GM19468 (cell line): Measurements from ENCODE around the gene PLPPR4.
"Not testable (repeated sequence)": the region's sequence is repeated elsewhere in the genome, so short reads cannot be mapped to it uniquely, and the experiment has no call there.

ENCODE experiments used
- ATAC-seq: cut with Tn5 transposase; IDR thresholded peaks from one replicate; pipeline ENCODE4 v1.9.1; 2021; ENCODE audit warnings: mild to moderate bottlenecking, moderate library complexity, moderate number of reproducible peaks; ENCODE audit not compliant: unreplicated experiment; ENCODE audit errors: extremely low read depth

Gene PLPPR4

DNA sequence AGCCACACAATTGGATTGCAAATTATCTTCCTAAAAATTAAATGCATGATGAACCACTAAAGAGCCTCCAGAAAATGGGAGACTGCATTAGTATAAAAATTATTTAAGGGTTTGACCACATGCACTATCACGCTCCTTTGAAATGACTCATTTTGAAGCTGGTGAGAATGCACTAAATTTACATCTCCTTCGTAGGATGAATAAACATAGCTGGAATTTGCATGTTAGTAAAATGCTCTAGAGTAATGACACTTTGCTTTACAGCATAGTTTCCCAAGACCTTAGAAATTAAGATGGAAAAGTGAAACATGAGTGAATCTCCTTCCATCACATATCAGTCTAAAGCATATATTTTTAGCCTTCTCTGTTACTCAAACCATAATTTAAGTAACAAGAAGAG lies 2.4 kb downstream of the PLPPR4 start:
- no peak for ATAC-seq

DNA sequence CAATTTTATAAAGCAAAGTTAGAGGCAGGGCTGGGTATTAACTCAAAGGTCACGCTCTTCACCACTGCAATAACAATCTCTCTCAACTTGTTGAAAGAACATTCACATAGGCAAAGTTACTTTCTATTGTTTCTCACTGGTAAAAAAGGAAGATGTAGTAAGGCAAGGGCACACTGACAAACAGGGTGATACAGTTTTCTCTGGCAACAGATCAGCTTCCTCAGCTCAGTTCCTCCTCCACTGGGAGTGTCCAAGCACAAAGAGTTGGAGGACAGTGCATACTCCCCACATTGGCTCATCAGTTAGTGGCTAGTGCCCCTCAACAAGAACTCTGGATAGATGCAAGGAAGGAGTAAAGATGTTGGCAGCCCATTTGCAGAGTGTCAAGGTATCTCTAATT lies 3.7 kb downstream of the PLPPR4 start:
- no peak for ATAC-seq

DNA sequence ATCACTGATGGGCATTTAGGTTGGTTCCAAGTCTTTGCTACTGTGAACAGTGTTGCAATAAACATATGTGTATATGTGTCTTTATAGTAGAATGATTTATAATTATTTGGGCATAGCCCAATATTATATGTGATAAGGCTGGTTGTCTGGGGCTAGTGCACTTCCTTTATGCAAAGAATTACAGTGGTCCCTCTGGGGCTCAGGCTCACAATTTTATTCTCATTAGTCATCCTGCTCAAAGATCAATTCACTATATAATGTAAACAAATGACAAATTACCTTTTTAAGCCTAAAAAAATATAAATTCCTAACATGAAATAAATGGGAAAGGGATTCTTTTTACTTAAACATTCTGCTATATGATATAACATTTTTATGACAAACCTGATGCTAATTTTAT lies 5.0 kb downstream of the PLPPR4 start:
- ATAC-seq, result no peak

DNA sequence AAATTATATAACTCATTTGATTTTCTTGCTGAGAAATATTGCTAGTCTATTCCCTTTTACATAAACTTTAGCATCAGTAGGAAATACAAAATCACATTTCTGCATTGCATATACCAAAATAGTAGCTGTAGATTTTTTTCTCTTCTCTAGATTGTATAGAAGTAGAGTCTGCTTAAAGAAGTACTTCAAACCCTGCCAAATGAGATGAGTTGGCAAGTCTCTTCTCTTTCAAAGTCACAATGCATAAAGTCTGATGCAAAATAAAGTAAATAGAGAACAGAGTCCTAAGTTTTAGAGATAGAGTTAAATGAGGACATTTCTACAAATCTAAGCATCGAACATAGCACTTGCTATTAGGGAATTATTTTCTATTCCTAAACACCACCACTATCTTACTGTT lies 6.4 kb downstream of the PLPPR4 start:
- no peak for ATAC-seq

DNA sequence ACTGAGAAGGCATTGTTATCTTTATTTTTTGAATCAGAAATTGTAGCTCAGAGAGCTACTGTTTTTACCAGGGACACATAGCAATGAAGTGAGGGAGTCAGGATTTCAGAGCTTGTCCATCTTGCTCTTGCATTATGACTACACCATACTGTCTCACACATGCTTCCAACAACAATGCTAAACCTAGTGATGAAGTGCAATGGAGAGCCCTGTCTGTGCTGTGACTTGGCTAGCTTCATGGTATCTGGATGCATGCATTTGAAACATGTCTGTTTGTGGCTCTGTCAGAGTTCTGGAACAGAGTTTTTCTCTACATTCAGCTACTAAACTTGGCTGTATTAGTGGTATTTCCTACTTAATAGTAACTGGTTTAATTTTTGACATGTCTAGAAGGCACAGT lies 7.0 kb downstream of the PLPPR4 start:
- ATAC-seq, result no peak

DNA sequence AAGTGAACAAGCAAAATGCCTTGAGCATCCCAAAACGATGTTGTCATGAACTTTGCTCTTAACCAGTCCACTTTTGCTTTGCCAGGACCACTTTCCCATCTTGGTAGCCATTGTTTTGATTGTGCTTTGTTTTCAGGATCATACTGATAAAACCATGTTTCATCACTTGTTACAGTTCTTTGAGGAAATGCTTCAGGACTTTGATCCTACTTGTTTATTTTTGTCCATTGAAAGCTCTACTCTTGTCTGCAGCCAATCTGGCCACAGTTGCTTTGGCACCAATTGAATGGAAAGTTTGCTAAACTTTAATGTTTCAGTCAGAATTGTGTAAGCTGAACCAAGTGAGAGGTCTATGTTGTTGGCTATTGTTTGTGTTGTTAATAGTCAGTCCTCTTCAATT lies 12.8 kb downstream of the PLPPR4 start:
- no peak for ATAC-seq

DNA sequence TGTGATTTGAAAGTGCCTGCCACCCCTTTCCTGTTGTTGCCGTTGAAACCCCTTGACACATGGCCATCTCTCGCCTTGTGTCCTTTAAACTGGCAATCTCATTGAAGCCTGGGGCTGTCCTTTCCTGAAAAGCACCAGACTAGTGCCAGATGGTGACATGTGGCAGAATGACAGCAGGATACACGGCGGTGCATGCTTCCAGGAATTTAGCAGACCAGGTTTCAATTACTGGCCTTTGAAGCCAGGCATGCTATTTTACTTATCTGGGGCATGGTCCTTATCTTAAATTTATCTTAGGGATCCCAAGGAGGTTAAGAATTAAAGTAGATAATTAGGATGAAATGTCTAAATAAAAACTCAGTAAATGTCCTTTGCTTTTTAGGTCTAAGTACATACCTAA lies 15.2 kb downstream of the PLPPR4 start:
- ATAC-seq, result no peak

DNA sequence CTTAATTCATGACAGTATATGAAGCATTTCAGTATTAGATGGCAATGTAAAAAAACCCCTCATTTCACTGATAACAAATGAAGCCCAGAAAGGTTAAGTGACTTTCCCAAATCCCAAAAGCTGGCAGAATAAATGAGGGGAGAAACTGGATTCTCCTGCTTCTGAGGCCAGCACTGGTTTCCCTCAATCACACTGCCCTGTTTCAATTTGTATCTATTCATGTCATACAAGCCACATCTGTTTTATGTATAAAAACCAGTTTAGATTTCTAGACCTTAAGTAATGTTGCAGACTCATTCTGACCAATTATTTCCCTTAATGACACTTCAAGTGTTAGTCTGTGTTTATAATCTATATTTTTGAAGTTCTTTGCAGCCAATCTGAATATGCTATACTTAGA lies 16.8 kb downstream of the PLPPR4 start:
- no peak for ATAC-seq

DNA sequence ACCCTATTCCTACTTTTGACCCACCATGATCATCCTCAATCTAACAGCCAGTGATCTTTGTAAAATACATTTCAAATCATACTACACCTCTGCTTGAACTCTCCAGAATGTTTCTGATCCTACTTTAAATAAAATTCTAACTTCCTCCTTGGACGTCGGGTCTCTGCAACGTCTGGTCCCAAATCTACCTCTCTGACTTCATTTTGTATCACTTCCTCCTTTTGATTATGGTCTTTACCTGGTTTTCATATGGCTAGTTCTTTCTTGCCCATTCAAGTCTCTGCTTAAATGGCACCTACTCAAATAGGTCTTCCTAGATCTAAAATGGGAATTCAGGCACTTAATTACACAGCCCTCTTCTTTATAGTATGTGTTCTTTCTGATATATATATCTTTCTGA lies 18.2 kb downstream of the PLPPR4 start:
- ATAC-seq, result no peak

DNA sequence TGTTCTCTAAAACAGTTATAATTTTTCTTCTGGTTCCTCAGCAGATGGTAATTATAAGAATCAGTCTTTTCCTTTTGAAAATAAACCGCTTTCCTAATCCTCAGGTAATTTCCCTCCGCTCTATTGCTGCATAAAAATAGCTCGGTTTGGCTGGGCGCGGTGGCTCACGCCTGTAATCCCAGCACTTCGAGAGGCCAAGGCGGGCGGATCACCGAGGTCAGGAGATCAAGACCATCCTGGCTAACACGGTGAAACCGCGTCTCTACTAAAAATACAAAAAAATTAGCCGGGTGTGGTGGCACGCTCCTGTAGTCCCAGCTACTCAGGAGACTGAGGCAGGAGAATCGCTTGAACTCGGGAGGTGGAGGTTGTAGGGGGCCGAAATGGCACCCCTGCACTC lies 19.2 kb downstream of the PLPPR4 start:
- not testable (repeated sequence) for ATAC-seq

DNA sequence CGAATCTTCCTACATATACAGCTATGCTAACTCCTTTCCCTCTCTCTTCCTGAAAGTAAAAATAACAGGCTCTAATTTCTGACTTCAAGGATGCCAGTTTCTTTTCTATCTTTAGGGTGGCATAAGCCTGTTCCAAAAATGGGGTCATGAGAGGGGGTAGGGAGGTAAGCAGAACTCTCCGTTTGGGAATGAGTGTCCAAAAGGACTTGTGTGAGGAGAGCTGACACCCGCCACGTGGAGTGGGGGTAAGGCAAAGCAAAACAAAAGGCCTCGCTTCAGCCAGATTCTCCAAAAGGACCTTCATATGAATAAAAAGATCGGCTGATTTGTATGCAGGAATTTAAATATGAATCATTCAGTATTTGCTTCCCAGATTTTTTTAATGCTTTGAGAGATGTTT lies 28.6 kb downstream of the PLPPR4 start:
- ATAC-seq, result no peak

DNA sequence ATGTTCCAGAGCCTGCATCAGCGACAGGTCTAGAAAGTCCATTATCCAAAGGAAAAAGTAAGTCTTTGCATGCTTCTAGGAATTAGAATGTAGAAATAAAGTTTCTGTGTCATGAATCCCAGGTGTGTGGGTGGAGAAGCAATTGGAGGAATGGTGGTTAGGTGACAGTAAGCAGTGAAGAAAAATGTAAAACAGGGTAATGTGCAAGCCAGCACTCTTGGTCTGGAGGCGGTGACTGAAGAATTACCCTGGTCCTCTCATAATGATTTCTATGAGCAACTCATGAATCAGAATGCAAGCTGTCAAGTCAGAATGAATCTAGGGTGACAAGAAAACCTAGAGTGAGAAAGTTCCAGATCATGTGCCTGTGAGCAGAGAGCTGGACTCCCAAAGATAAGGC lies 33.6 kb downstream of the PLPPR4 start:
- no peak for ATAC-seq

DNA sequence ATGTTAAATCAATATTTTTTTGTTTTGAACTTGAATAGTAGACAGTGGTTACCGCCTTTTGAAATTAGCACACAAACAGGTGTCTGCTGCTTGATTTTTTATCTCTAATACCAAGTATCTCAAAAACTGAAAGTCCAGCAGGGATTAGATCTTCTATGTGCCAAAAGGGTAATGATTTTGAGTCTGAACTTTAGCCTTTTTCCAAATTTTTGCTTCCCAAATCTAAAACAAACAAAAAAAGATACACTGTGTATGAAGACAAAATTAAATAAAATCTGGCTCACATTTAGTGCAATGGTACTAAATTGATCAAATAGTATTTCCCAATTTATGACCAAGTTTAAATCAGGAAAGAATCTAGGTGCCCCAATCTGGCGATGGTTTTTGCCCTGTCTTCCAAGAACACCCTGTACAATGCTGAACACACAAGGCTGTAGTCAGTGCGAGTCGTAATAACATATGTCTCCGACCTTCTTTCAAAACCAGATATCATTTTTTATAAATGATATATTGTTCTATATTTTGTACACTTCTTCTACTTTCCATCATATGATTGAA lies 40.5 kb downstream of the PLPPR4 start:
- ATAC-seq, result no peak

DNA sequence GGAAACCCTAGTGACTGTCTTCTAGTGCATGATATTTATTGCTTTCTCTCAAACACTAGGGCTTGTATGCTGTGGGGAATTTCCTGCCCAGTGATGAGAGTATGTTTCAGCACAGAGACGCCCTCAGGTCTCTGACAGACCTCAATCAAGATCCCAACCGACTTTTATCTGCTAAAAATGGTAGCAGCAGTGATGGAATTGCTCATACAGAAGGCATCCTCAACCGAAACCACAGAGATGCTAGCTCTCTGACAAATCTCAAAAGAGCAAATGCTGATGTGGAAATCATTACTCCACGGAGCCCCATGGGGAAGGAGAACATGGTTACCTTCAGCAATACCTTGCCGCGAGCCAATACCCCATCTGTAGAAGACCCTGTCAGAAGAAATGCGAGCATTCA lies 41.3 kb downstream of the PLPPR4 start:
- ATAC-seq, result no peak

DNA sequence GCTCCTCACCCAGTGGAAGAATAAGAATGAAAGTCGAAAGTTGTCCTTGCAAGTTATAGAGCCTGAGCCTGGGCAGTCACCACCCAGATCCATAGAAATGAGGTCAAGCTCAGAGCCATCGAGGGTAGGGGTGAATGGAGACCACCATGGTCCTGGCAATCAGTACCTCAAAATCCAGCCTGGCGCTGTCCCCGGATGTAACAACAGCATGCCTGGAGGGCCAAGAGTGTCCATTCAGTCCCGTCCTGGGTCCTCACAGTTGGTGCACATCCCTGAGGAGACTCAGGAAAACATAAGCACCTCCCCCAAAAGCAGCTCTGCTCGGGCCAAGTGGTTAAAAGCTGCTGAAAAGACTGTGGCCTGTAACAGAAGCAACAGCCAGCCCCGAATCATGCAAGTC lies 41.8 kb downstream of the PLPPR4 start:
- ATAC-seq, result no peak

DNA sequence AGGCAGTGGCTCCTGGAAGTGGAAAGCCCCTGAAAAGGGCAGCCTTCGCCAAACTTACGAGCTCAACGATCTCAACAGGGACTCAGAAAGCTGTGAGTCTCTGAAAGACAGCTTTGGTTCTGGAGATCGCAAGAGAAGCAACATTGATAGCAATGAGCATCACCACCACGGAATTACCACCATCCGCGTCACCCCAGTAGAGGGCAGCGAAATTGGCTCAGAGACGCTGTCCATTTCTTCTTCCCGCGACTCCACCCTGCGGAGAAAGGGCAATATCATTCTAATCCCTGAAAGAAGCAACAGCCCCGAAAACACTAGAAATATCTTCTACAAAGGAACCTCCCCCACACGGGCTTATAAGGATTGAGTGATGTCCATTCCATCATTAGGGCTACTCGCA lies 42.4 kb downstream of the PLPPR4 start:
- no peak for ATAC-seq

DNA sequence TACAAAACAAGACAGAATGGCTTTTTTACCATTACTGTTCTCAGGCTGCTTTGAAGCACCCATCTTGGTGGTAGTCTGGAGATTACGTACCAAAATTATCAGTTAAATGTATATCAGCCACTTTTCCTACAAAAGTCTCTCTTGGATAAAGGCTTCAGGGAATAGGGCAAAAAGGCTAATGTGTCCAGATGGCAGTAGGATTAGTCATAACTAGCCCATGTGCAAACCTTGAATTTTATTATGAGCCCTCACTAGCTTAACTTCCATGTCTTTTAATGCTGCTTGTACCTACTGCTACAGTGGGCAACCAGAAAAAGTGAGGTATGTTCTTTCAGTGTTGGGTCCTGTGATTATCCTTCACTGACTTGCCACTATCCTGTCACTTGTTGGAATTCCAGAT lies 51.0 kb downstream of the PLPPR4 start:
- ATAC-seq, result no peak

DNA sequence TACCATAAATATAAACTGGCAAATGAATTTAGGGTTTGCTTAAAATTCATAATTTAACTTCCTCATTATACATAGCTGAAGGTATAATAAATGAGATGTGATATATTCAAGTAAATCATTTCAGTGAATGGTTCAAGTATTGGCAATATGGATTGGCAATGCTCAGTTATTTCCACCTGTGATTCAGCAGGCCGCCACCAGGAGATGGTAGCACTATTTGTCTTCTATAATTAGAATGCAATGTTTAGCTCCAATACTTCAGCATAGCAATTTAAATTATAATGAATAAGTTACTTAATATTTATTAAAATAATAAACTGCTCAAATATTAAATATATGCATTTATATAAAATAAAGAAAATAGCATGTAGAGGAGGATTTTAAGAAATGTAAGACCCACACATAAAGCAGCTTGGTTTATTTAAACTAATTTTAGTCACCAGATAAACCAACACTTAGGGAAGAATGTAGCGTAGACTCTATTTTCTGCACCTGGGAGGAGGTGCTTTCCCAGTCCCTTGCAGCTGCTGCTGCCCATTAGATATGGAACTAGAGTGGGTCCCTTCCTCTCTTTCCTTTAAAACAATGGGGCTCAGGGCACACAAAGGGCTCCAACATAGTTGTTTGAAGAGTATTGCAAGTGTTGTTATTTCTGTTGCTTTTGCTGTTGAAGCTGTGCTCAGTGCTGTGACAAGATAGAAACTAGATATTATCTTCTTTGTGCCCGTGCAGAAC lies 62.1 kb downstream of the PLPPR4 start:
- ATAC-seq, result no peak

DNA sequence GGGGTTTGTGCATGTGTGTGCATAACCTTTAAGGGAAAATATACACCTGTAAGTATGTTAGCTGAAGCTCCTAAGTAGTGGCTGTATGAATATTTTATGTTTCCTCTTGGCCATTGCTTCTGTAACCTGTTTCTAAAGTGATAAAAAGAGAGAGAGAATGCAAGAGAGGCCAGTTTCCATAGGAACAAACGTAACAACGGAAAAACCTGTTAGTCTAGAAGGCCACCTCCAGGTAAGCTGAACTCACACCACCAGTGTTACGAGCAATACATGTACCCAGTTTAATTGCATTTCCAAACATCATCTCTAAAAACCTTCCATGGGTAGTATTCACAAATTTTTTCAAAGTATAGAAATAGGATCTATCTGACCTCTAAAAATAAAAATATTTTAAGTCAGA lies 63.1 kb downstream of the PLPPR4 start:
- ATAC-seq, result no peak

DNA sequence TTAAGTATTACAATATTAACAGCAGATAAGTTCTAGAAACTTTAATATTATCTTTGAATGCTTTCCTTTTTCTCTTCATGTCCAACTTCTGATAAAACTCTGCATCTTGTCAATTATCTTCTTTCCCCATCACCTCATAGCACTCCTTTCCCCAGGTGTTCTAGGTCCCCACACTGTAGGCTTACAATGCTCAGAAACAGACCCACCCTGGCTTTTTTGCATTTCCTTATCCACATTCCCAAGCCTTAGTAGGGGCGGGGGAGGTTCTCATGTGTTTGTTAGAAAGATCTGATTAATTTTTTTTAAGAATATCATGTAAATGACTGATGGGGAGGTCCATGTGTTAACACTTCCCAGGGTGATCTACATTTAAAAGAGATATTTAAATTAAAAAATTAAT lies 63.9 kb downstream of the PLPPR4 start:
- ATAC-seq, result no peak

DNA sequence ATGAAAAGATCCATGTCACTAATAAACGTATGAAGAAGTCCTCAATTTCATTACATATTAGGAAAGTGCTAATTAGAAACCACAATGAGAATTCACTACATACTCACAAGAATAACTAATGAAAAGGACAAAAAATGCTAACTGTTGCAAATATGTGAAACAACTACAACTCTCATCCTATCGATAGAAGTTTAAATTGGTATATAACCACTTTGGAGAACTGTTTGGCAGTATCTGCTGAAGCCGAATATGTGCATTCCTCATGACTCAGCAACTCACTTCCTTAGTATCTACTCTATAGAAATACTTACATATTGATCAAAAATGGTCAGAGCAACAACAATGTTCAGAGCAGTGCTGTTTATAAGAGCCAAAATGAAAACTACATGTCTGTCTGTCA lies 66.8 kb downstream of the PLPPR4 start:
- no peak for ATAC-seq

DNA sequence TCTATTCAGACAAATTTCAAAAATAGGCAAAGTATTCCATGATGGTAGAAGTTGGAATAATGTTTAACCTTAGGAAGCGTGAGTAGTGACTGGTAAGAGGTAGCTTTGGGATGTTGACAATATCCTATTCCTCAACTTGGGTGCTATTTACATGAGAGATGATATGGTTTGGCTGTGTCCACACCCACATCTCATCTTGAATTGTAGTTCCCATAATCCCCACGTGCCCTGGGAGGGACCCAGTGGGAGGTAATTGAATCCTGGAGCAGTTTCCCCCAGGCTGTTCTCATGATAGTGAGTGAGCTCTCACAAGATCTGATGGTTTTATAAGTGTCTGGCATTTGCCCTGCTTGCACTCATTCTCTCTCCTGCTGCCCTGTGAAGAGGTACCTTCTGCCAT lies 67.3 kb downstream of the PLPPR4 start:
- ATAC-seq, result no peak
